GM10248 (cell line): Measurements from ENCODE around the gene CORO2A.

ENCODE experiments used
- CTCF ChIA-PET: fragments of 300-600 bp; sonication (Branson Sonifier 250); formaldehyde crosslinking; extraction: SDS; loops from one replicate; lab custom pipeline; 2021; ENCODE audit warnings: antibody characterized with exemption; lab: Yijun Ruan, JAX
- POLR2A ChIA-PET: fragments of 350-650 bp; sonication (Branson Sonifier 250); formaldehyde crosslinking; extraction: SDS; loops from one replicate; lab custom pipeline; 2020; ENCODE audit warnings: antibody characterized with exemption; lab: Yijun Ruan, JAX
- DNase-seq: peaks from one replicate; pipeline ENCODE4 v3.0.0; 2012; ENCODE audit errors: extremely low spot score
- TF ChIP-seq, protein P1 (sequence below): IDR thresholded peaks from 2 replicates; pipeline ENCODE4 v1.5.1; 2012; ENCODE audit warnings: mild to moderate bottlenecking, low read depth; ENCODE audit errors: extremely low read depth, missing control alignments, control extremely low read depth

The CORO2A gene

DNA sequence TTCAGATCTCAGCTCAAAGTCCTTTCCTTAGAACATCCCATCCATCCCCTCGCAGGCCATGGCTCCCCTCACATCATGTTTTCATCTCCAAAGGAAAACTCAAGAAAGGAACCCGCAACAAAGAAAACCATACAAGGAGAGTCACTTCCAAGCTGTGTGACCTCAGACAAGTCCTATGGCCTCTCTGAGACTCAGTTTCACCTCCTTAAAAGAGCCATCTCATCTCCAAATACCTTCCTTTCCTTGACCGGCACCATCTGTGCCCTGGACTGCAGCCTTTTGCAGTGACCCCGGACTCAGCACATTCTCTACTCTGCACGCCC, 10.7 kb downstream of the CORO2A start:
- CTCF ChIA-PET = interaction anchor here (1.2 to 1.8 kb wide), 2 partner anchors 10 to 63 kb away, joined by 4 to 5 read pairs; partner anchors contain the start of genes CORO2A and TRIM14
- POLR2A ChIA-PET = interaction anchor here (0.6 kb wide), 1 partner anchor 109 kb away, joined by 3 read pairs; no protein-coding TSS in a partner anchor
- no peak for DNase-seq
- TF ChIP-seq, protein P1, sequence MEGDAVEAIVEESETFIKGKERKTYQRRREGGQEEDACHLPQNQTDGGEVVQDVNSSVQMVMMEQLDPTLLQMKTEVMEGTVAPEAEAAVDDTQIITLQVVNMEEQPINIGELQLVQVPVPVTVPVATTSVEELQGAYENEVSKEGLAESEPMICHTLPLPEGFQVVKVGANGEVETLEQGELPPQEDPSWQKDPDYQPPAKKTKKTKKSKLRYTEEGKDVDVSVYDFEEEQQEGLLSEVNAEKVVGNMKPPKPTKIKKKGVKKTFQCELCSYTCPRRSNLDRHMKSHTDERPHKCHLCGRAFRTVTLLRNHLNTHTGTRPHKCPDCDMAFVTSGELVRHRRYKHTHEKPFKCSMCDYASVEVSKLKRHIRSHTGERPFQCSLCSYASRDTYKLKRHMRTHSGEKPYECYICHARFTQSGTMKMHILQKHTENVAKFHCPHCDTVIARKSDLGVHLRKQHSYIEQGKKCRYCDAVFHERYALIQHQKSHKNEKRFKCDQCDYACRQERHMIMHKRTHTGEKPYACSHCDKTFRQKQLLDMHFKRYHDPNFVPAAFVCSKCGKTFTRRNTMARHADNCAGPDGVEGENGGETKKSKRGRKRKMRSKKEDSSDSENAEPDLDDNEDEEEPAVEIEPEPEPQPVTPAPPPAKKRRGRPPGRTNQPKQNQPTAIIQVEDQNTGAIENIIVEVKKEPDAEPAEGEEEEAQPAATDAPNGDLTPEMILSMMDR = no peak

GRCh38 chr9:98180996-98181395, 11.4 kb downstream of the CORO2A start:
- CTCF ChIA-PET = interaction anchor here (1.8 kb wide), 1 partner anchor 62 kb away, joined by 5 read pairs; the partner anchor contains the start of gene TRIM14

GRCh38 chr9:98178874-98179850, 13.3 kb downstream of the CORO2A start:
- ChIA-PET CTCF (interaction anchor here (0.7 to 1.2 kb wide), 4 partner anchors 13 to 22 kb away, joined by 3 read pairs; no protein-coding TSS in a partner anchor), POLR2A (no interaction called here)
- TF ChIP-seq, protein P1 = no peak
- no peak for DNase-seq

More at GRCh38 chr9:98180996-98181395, 11.4 kb downstream of the CORO2A start:
- no peak for DNase-seq
- TF ChIP-seq, protein P1 = no peak
- POLR2A ChIA-PET = no interaction called here

DNA sequence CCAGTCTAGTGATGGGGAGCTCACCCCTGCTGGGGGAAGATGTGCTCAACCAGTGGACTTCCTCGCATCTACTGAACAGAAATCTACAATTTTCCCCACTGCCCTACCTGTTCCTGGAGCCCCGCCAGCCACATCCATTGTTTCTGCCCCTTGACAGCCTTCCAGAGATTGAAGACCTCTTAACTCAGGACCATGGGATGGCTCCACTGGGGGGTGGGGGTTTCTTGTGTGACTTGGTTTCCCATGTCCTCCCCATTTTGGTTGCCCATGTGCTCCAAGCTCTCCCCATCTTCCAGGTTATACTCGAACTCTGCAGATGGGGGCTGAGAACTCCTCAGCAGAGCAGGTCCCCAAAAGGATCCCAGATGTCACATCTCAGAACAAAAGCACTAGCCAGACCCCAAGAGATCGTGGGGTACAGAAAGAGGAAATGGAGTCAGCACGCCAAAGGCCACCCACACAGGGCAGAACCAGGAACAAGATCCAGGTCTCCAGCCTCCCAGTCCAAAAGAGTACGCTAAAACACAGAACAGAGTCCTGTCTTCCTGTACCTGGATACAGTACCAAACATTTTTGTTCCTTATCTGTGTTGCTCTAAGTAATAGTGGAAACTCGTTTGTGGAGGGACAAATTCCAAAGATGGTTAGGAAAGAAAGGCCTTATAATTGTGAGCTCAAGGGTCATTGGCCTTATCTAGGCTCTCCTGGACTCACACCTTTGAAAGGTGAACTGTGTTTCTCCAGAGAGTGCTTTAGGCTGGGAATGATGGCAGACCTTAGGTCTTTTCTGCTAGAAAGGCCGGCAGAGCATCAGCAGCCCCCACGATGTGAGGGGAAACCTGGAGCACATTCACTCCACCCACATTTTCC, 15.8 kb downstream of the CORO2A start:
- TF ChIP-seq, protein P1 = no peak
- DNase-seq = no peak
- POLR2A ChIA-PET = no interaction called here
- CTCF ChIA-PET = interaction anchor here (0.9 to 1.7 kb wide), 3 partner anchors 12 to 29 kb away, joined by 3 to 4 read pairs (median 3); no protein-coding TSS in a partner anchor

- TF ChIP-seq, protein P1 = no peak
- CTCF ChIA-PET = interaction anchor here (1.1 kb wide), 1 partner anchor 18 kb away, joined by 4 read pairs; no protein-coding TSS in a partner anchor
- DNase-seq = no peak
- POLR2A ChIA-PET = no interaction called here
Measured at GRCh38 chr9:98175762-98176161, 16.7 kb downstream of the CORO2A start.
